Activated naive CD4-positive, alpha-beta T cell treated with anti-CD3 and anti-CD28 coated beads, Interleukin-2, amount 50 U/mL, for 24 hours (primary cell): ENCODE results near the gene ARHGAP10.
"Not testable (repeated sequence)": the region's sequence is repeated elsewhere in the genome, so short reads cannot be mapped to it uniquely, and the experiment has no call there.

Experiments
- H3K27ac Mint-ChIP-seq: one replicate; pipeline ENCODE4 v1.8.0; 2021; ENCODE audit warnings: mild to moderate bottlenecking, mixed read lengths
- H3K27me3 Mint-ChIP-seq: one replicate; pipeline ENCODE4 v1.8.0; 2021; ENCODE audit warnings: mixed read lengths
- H3K36me3 Mint-ChIP-seq: one replicate; pipeline ENCODE4 v1.8.0; 2021; ENCODE audit warnings: mixed read lengths
- H3K4me1 Mint-ChIP-seq: one replicate; pipeline ENCODE4 v1.8.0; 2021; ENCODE audit warnings: mixed read lengths
- H3K4me3 Mint-ChIP-seq: one replicate; pipeline ENCODE4 v1.8.0; 2021; ENCODE audit warnings: mild to moderate bottlenecking, mixed read lengths
- H3K9me3 Mint-ChIP-seq: one replicate; pipeline ENCODE4 v1.8.0; 2021; ENCODE audit warnings: mixed read lengths

ARHGAP10 gene

GRCh38 chr4:147853706-147854105 is 121.8 kb downstream of the ARHGAP10 start:
- Mint-ChIP-seq H3K9me3 (no peaks in the 10 kb centered on the region), H3K27me3 (no peaks in the 10 kb centered on the region), H3K36me3 (peaks cover 1% of the 10 kb centered on the region), H3K4me3 (no peak overlapping the region), H3K4me1 (no peaks in the 10 kb centered on the region), H3K27ac (no peak overlapping the region)

GRCh38 chr4:147854154-147854553 is 122.3 kb downstream of the ARHGAP10 start:
- Mint-ChIP-seq H3K27me3 (no peaks in the 10 kb centered on the region), H3K4me1 (no peaks in the 10 kb centered on the region), H3K36me3 (no peaks in the 10 kb centered on the region), H3K4me3 (no peak overlapping the region), H3K27ac (no peak overlapping the region), H3K9me3 (no peaks in the 10 kb centered on the region)

- Mint-ChIP-seq H3K27me3 (no peaks in the 10 kb centered on the region), H3K27ac (no peak overlapping the region), H3K36me3 (no peaks in the 10 kb centered on the region), H3K4me1 (no peaks in the 10 kb centered on the region), H3K9me3 (no peaks in the 10 kb centered on the region), H3K4me3 (no peak overlapping the region)
These were observed 123.7 kb downstream of the ARHGAP10 start for GRCh38 chr4:147855571-147856009.

DNA sequence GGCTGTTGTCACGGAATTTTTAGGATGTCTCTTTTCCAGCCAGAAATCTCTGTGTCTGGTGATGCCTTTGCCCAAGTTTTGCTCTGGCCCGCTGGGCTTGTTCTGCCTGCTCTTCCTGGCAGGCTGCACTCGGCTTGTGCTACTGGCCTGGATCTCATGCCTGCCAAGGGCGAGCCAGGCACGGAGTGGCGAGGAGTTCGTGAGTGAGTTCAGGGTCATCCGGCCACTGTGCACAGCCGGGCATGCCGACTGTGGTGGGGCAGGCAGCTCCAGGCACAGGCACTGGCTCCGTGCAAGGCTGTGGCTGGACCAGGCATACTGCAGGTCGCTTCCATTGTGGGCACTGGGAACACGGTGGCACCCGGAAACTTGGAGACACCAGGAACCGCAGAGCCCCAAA is 129.1 kb downstream of the ARHGAP10 start:
- Mint-ChIP-seq H3K9me3 (no peaks in the 10 kb centered on the region), H3K27me3 (no peaks in the 10 kb centered on the region), H3K27ac (no peak overlapping the region), H3K36me3 (no peaks in the 10 kb centered on the region), H3K4me1 (no peaks in the 10 kb centered on the region), H3K4me3 (no peak overlapping the region)

- no peak overlapping the region for H3K4me3 Mint-ChIP-seq
- H3K4me1 Mint-ChIP-seq, result no peaks in the 10 kb centered on the region
- no peaks in the 10 kb centered on the region for H3K9me3 Mint-ChIP-seq
- H3K27me3 Mint-ChIP-seq, result no peaks in the 10 kb centered on the region
- H3K27ac Mint-ChIP-seq, result no peak overlapping the region
- H3K36me3 Mint-ChIP-seq, result no peaks in the 10 kb centered on the region
These were observed 130.3 kb downstream of the ARHGAP10 start for GRCh38 chr4:147862043-147862692.

DNA sequence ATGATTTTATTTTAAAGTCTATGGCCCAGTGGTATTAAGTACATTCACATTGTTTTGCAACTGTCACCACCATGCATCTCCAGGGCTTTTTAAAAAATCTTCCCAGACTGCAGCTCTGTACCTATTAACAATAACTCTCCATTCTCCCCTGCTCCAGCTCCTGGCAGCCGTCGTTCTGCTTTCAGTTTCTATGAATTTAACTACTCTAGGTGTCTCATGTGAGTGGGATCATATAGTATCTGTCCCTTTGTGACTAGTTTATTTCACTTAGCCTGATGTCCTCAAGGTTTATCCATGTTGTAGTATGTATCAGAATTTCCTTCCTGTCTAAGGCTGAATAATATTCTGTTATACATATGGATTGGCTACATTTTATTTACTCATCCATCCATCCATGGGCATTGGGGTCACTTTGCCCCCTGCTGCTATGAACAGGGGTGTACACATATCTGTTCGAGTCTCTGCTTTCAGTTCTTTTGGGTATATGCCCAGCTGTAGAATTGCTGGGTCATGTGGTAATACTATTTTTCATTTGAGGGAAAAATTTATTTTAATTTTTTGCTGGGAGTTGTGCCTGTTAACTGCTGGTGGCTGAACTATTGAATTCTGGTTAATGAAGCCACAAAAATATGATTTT is 131.3 kb downstream of the ARHGAP10 start:
- H3K9me3 Mint-ChIP-seq, result no peaks in the 10 kb centered on the region
- H3K27ac Mint-ChIP-seq, result no peak overlapping the region
- H3K4me3 Mint-ChIP-seq, result no peak overlapping the region
- no peaks in the 10 kb centered on the region for H3K27me3 Mint-ChIP-seq
- H3K4me1 Mint-ChIP-seq, result no peaks in the 10 kb centered on the region
- no peaks in the 10 kb centered on the region for H3K36me3 Mint-ChIP-seq

DNA sequence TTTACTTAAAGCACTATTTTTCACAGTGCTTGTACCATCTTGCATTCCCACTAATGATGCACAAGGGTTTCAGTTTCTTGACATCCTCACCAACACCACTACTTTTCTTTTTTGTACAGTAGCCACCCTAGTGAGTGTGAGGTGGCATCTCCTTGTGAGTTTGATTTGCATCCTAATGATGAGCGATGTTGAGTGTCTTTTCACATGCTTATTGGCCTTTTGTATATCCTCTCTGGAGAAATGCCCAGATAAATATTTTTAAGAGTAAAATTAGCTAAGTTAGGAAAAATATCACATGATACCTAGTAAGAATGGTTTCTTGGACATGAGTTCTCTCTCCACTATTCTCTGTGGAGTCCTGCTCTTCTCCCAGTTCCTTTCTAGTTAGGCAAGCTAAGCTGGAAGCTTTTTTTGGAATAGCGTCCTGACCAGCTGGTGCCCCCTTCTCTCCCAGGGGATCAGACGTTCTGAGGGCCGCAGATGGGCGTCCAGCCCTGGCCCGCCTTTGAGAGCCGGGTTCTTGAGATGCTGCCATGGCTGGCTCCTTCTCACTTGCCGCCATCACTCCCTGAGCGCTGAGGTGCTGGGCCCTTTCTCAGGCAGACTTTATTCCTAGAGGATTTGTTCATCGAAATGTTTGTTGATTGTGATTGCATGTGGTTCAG is 132.1 kb downstream of the ARHGAP10 start:
- no peaks in the 10 kb centered on the region for H3K4me1 Mint-ChIP-seq
- no peaks in the 10 kb centered on the region for H3K27me3 Mint-ChIP-seq
- H3K27ac Mint-ChIP-seq, result no peak overlapping the region
- no peaks in the 10 kb centered on the region for H3K36me3 Mint-ChIP-seq
- no peak overlapping the region for H3K4me3 Mint-ChIP-seq
- no peaks in the 10 kb centered on the region for H3K9me3 Mint-ChIP-seq

DNA sequence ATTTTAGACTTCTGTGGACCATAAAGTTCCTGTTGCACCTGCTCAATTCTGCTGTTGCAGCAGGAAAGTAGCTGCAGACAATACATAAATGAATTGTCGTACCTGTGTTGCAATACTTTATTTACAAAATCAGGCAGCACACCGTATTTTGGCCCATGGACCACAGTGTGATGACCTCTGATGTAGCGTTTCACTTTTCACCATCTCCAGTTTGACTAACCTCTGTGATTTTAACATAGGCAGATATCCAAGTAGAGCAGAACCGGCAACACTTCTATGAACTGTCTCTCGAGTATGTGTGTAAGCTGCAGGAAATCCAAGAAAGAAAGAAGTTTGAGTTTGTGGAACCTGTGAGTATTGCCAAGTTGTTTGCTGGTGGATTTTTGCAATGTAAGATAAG is 132.7 kb downstream of the ARHGAP10 start:
- Mint-ChIP-seq H3K27ac (no peak overlapping the region), H3K27me3 (no peaks in the 10 kb centered on the region), H3K4me1 (no peaks in the 10 kb centered on the region), H3K4me3 (no peak overlapping the region), H3K36me3 (no peaks in the 10 kb centered on the region), H3K9me3 (no peaks in the 10 kb centered on the region)

- no peak overlapping the region for H3K4me3 Mint-ChIP-seq
- no peaks in the 10 kb centered on the region for H3K27me3 Mint-ChIP-seq
- H3K9me3 Mint-ChIP-seq, result no peaks in the 10 kb centered on the region
- no peaks in the 10 kb centered on the region for H3K4me1 Mint-ChIP-seq
- no peak overlapping the region for H3K27ac Mint-ChIP-seq
- no peaks in the 10 kb centered on the region for H3K36me3 Mint-ChIP-seq
These were observed 134.0 kb downstream of the ARHGAP10 start for GRCh38 chr4:147865926-147866325.

DNA sequence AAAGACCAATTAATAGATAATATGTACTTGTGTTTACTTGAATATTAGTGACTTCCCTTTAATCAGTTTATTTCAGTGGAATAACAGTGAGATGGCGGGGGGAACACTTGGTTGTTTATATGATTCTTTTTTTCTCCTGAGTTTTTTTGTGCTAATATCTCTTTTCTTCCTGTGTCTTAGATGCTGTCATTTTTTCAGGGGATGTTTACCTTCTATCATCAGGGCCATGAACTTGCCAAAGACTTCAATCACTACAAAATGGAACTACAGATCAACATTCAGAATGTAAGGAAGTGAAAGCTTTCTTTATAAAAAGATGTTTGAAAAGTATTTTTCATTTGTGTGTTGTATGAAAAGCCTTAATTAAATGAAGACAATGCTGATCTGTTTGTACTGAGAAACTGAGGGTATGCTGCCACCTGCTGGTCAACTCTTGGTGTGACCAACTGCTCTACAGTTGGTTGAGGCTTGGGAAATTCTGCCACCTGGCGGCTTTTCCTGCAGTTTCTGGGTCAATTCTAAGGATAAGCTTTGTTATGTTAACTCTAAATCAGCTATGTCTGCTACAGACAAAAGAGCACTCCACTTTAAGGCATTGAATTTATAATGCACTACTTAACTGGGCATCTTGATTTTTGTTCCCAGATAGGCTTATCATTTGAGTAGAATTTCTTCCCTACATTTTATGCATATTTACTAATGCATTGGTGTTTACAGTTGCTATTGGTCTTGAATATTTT is 134.8 kb downstream of the ARHGAP10 start:
- no peak overlapping the region for H3K27ac Mint-ChIP-seq
- H3K4me3 Mint-ChIP-seq, result no peak overlapping the region
- H3K27me3 Mint-ChIP-seq, result no peaks in the 10 kb centered on the region
- H3K4me1 Mint-ChIP-seq, result no peaks in the 10 kb centered on the region
- no peaks in the 10 kb centered on the region for H3K9me3 Mint-ChIP-seq
- no peaks in the 10 kb centered on the region for H3K36me3 Mint-ChIP-seq

GRCh38 chr4:147874109-147874508 is 142.2 kb downstream of the ARHGAP10 start:
- no peak overlapping the region for H3K27ac Mint-ChIP-seq
- no peaks in the 10 kb centered on the region for H3K9me3 Mint-ChIP-seq
- H3K4me3 Mint-ChIP-seq, result no peak overlapping the region
- H3K27me3 Mint-ChIP-seq, result no peaks in the 10 kb centered on the region
- no peaks in the 10 kb centered on the region for H3K4me1 Mint-ChIP-seq
- peaks cover 4% of the 10 kb centered on the region for H3K36me3 Mint-ChIP-seq

DNA sequence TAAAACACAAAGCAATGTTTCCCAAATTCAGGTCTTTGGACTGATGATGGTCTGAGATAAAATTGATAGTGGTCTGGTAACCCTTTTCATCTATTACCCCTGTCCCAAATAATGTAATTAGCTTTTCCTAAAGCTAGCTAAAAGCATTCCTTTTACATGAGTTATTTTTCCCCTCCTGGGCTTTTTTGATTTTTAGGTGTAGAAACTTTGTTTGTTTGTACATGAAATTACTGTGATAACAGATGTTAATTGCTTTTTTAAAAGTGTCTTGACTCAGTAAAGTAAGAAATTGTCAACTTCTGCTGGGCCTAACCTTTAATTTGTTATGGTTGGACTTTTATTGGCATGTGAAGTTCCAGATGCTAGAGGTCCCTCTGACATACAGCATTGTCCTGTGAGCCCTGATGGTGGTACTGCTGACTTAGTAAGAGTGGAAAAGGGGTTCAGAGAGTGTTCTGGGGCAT is 145.5 kb downstream of the ARHGAP10 start:
- no peaks in the 10 kb centered on the region for H3K27me3 Mint-ChIP-seq
- no peak overlapping the region for H3K27ac Mint-ChIP-seq
- H3K36me3 Mint-ChIP-seq, result peaks cover 4% of the 10 kb centered on the region
- H3K4me3 Mint-ChIP-seq, result no peak overlapping the region
- H3K9me3 Mint-ChIP-seq, result no peaks in the 10 kb centered on the region
- H3K4me1 Mint-ChIP-seq, result no peaks in the 10 kb centered on the region

GRCh38 chr4:147879676-147880075 is 147.8 kb downstream of the ARHGAP10 start:
- Mint-ChIP-seq H3K27ac (no peak overlapping the region), H3K36me3 (peaks cover 8% of the 10 kb centered on the region), H3K4me3 (no peak overlapping the region), H3K9me3 (peaks cover 4% of the 10 kb centered on the region), H3K4me1 (no peaks in the 10 kb centered on the region), H3K27me3 (no peaks in the 10 kb centered on the region)

DNA sequence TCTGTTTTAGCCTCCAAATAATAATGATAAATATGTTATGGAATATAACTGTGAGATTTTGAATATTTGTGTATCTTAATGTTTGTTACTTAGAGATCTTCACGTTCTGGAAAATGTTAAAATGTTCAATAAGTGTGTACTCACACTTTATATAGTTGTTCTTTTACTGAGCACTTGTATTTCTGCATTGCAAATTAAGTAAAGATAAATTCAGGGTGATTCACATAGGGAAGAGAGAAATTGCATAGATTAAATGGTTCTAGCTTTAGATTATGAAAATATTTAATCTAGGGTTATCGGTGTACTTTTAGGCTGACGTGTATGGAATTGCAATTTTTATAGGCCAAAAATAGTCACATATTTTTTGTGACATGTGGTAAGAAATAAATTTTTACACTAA is 148.6 kb downstream of the ARHGAP10 start:
- Mint-ChIP-seq H3K27me3 (no peaks in the 10 kb centered on the region), H3K27ac (no peak overlapping the region), H3K9me3 (peaks cover 8% of the 10 kb centered on the region), H3K4me3 (no peak overlapping the region), H3K4me1 (no peaks in the 10 kb centered on the region), H3K36me3 (peaks cover 9% of the 10 kb centered on the region)

- Mint-ChIP-seq H3K27me3 (no peaks in the 10 kb centered on the region), H3K36me3 (peaks cover 17% of the 10 kb centered on the region), H3K27ac (no peak overlapping the region), H3K4me3 (no peak overlapping the region), H3K9me3 (peaks cover 13% of the 10 kb centered on the region), H3K4me1 (no peaks in the 10 kb centered on the region)
These were observed 152.6 kb downstream of the ARHGAP10 start for GRCh38 chr4:147884536-147884935.

GRCh38 chr4:147885216-147885615 is 153.3 kb downstream of the ARHGAP10 start:
- H3K9me3 Mint-ChIP-seq, result peaks cover 13% of the 10 kb centered on the region
- H3K27ac Mint-ChIP-seq, H3K4me3 Mint-ChIP-seq, H3K4me1 Mint-ChIP-seq, H3K27me3 Mint-ChIP-seq: not testable (repeated sequence)
- peaks cover 17% of the 10 kb centered on the region for H3K36me3 Mint-ChIP-seq
